ENCODE data around the gene MLLT3. TPM values are rescaled to one million over a fixed set of nuclear protein-coding genes. Genes with fewer than 3 reads are reported as not detected.

The MLLT3 gene
- total and polyA plus RNA-seq, 2 of the 13 experiments (the other 11 are each of a cell fraction or from before 2014, with no cell fraction given) = 12.3 to 12.6 TPM

GRCh38 chr9:20561531-20561930 lies 60.8 kb downstream of the MLLT3 start:
- H3K4me2 ChIP-seq (ENCODE audit: low read depth, low read length) = no peak overlapping the region
- intact Hi-C loops (cut with micrococcal nuclease; ENCODE audit: unreplicated experiment) (no loop called here), in situ Hi-C loops (cut with HindIII; ENCODE audit: extremely low pct_ligation_motif_present, low pct_unique_long_range_greater_than_20kb) (loop anchor here (10.0 kb wide), 1 partner anchor 63 kb away; the partner anchor contains the start of gene MLLT3)
- H3K27me3 ChIP-seq (ENCODE audit: control insufficient read depth in 1 of 2, insufficient read depth in 2 of 2, low read length in 2 of 2) = no peaks in the 10 kb centered on the region
- no peaks in the 10 kb centered on the region for H3K36me3 ChIP-seq (replicated peaks in 1 of 2; ENCODE audit: control insufficient read depth in 1 of 2, insufficient read depth in 2 of 2, low read length in 2 of 2)
- FAIRE-seq (no peak), DNase-seq (ENCODE audit: low spot score) (no peak), ATAC-seq (no peak)
- no peak overlapping the region for H3K27ac ChIP-seq (ENCODE audit: extremely low read length, insufficient read depth, low read length)
- CTCF ChIA-PET (ENCODE audit: low intra/inter-chr PET ratio, low total read pairs) = no interaction called here
- no peaks in the 10 kb centered on the region for H4K20me1 ChIP-seq (ENCODE audit: insufficient read depth, low read length)
- no peaks in the 10 kb centered on the region for H3K79me2 ChIP-seq (ENCODE audit: insufficient read depth, low read length)
- H3K9me3 ChIP-seq (ENCODE audit: low read length) = no peaks in the 10 kb centered on the region
- H3K9ac ChIP-seq (ENCODE audit: insufficient read depth, low read depth, low read length) = no peak overlapping the region
- TF ChIP-seq ZNF605 (CRISPR knock-in tag; IDR thresholded peaks at IDR 0.05) (no peak), ZMYM2 (CRISPR knock-in tag; IDR thresholded peaks at IDR 0.05) (no peak), ZNF335 (CRISPR knock-in tag; IDR thresholded peaks at IDR 0.05) (no peak), ARNT (IDR thresholded peaks at IDR 0.05) (no peak), CENPBD1 (CRISPR knock-in tag; IDR thresholded peaks at IDR 0.05; ENCODE audit: borderline replicate concordance, low read depth) (no peak), ZNF24 (IDR thresholded peaks at IDR 0.05) (no peak), ZNF343 (CRISPR knock-in tag; IDR thresholded peaks at IDR 0.05) (no peak), MYC (CRISPR knock-in tag; IDR thresholded peaks at IDR 0.05; ENCODE audit: borderline replicate concordance) (no peak), POGK (CRISPR knock-in tag; conservative IDR thresholded peaks at IDR 0.05) (no peak), SKI (IDR thresholded peaks at IDR 0.05; ENCODE audit: partially characterized antibody) (no peak), ATAD3A (CRISPR knock-in tag; IDR thresholded peaks at IDR 0.05) (no peak), NFKBIZ (CRISPR knock-in tag; IDR thresholded peaks at IDR 0.05) (no peak), ZSCAN9 (CRISPR knock-in tag; IDR thresholded peaks at IDR 0.05; ENCODE audit: borderline replicate concordance) (no peak), ZNF274 (CRISPR knock-in tag; IDR thresholded peaks at IDR 0.05) (no peak), BORCS8-MEF2B (CRISPR knock-in tag; IDR thresholded peaks at IDR 0.05) (no peak), FOXA3 (CRISPR knock-in tag; IDR thresholded peaks at IDR 0.05) (no peak), ATF3 (CRISPR knock-in tag; IDR thresholded peaks at IDR 0.05) (no peak), CCAR2 (optimal IDR thresholded peaks at IDR 0.05; ENCODE audit: low read depth, low read length) (no peak)
- H3K4me3 ChIP-seq (replicated peaks in 1 of 3; ENCODE audit: insufficient read depth in 1 of 3, low read depth in 2 of 3, low read length in 3 of 3) = no peak overlapping the region
- whole genome bisulfite sequencing (ENCODE audit: low lambda C conversion rate) = 51% methylated on average over 3 of the region's 3 CpGs
- no TSS peak for BruUV-seq (replicated peaks)
- H3K4me1 ChIP-seq (ENCODE audit: insufficient read depth, low read length) = no peaks in the 10 kb centered on the region
- H2AFZ ChIP-seq (ENCODE audit: low read length) = no peak overlapping the region
- POLR2A ChIA-PET = no interaction called here

All from HepG2 (cell line).